ENCODE results near the gene HIPK3. TPM values are rescaled to one million over a fixed set of nuclear protein-coding genes. Genes with fewer than 3 reads are reported as not detected.
"Not testable (repeated sequence)": the region's sequence is repeated elsewhere in the genome, so short reads cannot be mapped to it uniquely, and the experiment has no call there.

HIPK3 gene
- total and polyA plus RNA-seq, 2 donors from 2014 or later = 17.3 to 162 TPM

DNA sequence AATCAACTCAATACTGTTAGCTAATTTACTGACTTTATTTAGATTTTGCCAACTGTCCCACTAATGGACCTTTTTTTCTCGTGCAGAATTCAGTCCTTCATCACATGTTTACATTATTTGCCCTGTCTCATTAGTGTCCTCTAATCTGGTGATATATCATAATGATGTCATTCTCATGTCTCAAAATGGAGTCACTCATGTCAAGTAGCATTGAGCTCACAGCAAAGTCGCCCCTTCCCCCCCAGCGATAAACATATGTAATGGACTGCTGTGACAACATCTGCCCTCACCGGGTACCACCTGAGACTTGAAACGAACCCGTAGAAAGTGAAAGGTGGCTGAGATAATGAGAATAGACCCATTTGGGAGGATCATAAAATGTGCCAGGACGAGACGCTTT is 37.6 kb downstream of the HIPK3 start:
- Histone ChIP-seq H3K9me3 (ENCODE audit: control insufficient read depth in 2 of 3, insufficient read depth in 1 of 3, low read length in 3 of 3) (peaks cover 0 to 1% (median 0%) of the 10 kb centered on the region in 3 donors), H3K36me3 (ENCODE audit: control insufficient read depth in 2 of 3, insufficient read depth in 3 of 3, low read length in 3 of 3) (peaks cover 0 to 4% (median 0%) of the 10 kb centered on the region in 3 donors), H3K27me3 (ENCODE audit: control insufficient read depth, insufficient read depth, low read length) (no peaks in the 10 kb centered on the region), H3K4me1 (ENCODE audit: control insufficient read depth in 2 of 3, insufficient read depth in 2 of 3, low read depth in 1 of 3, low read length in 3 of 3) (peaks cover 0 to 21% (median 11%) of the 10 kb centered on the region in 3 donors), H3K27ac (ENCODE audit: low read depth in 2 of 2, low read length in 2 of 2) (no peak overlapping the region), H3K9ac (ENCODE audit: low read length in 3 of 3) (no peak overlapping the region), H3K4me3 (ENCODE audit: low read length in 3 of 3) (no peak overlapping the region)
- intact Hi-C loops (cut with DNase I) = no loop called here
- FAIRE-seq = no peak
- TF ChIP-seq, protein P1, sequence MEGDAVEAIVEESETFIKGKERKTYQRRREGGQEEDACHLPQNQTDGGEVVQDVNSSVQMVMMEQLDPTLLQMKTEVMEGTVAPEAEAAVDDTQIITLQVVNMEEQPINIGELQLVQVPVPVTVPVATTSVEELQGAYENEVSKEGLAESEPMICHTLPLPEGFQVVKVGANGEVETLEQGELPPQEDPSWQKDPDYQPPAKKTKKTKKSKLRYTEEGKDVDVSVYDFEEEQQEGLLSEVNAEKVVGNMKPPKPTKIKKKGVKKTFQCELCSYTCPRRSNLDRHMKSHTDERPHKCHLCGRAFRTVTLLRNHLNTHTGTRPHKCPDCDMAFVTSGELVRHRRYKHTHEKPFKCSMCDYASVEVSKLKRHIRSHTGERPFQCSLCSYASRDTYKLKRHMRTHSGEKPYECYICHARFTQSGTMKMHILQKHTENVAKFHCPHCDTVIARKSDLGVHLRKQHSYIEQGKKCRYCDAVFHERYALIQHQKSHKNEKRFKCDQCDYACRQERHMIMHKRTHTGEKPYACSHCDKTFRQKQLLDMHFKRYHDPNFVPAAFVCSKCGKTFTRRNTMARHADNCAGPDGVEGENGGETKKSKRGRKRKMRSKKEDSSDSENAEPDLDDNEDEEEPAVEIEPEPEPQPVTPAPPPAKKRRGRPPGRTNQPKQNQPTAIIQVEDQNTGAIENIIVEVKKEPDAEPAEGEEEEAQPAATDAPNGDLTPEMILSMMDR (IDR thresholded peaks at IDR 0.05; ENCODE audit: borderline replicate concordance, extremely low read depth, insufficient read depth) = no peak
- no peak for DNase-seq

DNA sequence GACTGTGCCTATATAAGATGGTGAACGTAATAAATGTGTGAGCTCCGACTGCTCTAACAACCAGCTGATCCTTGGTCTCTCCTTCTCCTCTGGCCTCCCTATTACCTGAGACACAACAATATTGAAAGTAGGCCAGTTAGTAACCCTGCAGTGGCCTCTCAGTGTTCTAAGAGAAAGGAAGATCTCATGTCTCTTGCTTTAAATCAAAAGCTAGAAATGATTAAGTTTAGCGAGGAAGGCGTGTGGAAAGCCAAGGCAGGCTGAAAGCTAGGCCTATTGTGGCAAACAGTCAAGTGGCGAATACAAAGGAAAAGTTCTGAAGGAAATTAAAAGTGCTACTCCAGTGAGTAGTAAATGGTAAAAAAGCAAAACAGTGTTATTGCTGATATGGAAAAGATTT is 39.5 kb downstream of the HIPK3 start:
- H3K4me3 ChIP-seq (ENCODE audit: low read length in 3 of 3) = no peak overlapping the region
- no peak for DNase-seq
- peaks cover 0 to 1% (median 0%) of the 10 kb centered on the region in 3 donors for H3K9me3 ChIP-seq (ENCODE audit: control insufficient read depth in 2 of 3, insufficient read depth in 1 of 3, low read length in 3 of 3)
- no peak for FAIRE-seq
- H3K9ac ChIP-seq (ENCODE audit: low read length in 3 of 3) = no peak overlapping the region
- TF ChIP-seq, protein P1 (IDR thresholded peaks at IDR 0.05; ENCODE audit: borderline replicate concordance, extremely low read depth, insufficient read depth) = no peak
- peaks cover 0 to 4% (median 0%) of the 10 kb centered on the region in 3 donors for H3K36me3 ChIP-seq (ENCODE audit: control insufficient read depth in 2 of 3, insufficient read depth in 3 of 3, low read length in 3 of 3)
- peaks cover 0 to 9% (median 8%) of the 10 kb centered on the region in 3 donors for H3K4me1 ChIP-seq (ENCODE audit: control insufficient read depth in 2 of 3, insufficient read depth in 2 of 3, low read depth in 1 of 3, low read length in 3 of 3)
- no peaks in the 10 kb centered on the region for H3K27me3 ChIP-seq (ENCODE audit: control insufficient read depth, insufficient read depth, low read length)
- H3K27ac ChIP-seq (ENCODE audit: low read depth in 2 of 2, low read length in 2 of 2) = no peak overlapping the region
- intact Hi-C loops (cut with DNase I) = no loop called here

DNA sequence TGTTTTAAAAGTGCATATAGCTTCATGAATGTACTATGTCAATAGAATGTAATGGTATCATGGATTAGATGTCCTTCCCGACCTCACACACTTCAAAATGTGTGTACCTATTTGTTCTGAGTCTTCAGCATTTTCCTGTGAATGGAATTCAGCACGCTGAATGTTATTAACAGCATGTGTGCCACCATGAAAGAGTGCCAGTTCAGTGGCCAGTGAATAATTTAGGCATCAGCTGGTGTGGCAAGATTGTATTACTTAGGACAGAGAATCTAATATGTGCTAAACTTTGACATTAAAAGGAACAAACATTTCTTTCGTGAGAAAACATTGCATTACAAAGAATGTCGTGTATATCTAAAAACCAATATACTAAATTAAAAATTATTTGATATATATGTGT is 46.4 kb downstream of the HIPK3 start:
- no peak for FAIRE-seq
- intact Hi-C loops (cut with DNase I) = no loop called here
- no peak for DNase-seq
- TF ChIP-seq, protein P1 (IDR thresholded peaks at IDR 0.05; ENCODE audit: borderline replicate concordance, extremely low read depth, insufficient read depth) = no peak
- Histone ChIP-seq H3K4me1 (ENCODE audit: control insufficient read depth in 2 of 3, insufficient read depth in 2 of 3, low read depth in 1 of 3, low read length in 3 of 3) (peaks cover 0 to 5% (median 2%) of the 10 kb centered on the region in 3 donors), H3K27me3 (ENCODE audit: control insufficient read depth, insufficient read depth, low read length) (no peaks in the 10 kb centered on the region), H3K36me3 (ENCODE audit: control insufficient read depth in 2 of 3, insufficient read depth in 3 of 3, low read length in 3 of 3) (no peaks in the 10 kb centered on the region), H3K9ac (ENCODE audit: low read length in 3 of 3) (no peak overlapping the region), H3K9me3 (ENCODE audit: control insufficient read depth in 2 of 3, insufficient read depth in 1 of 3, low read length in 3 of 3) (no peaks in the 10 kb centered on the region), H3K4me3 (ENCODE audit: low read length in 3 of 3) (no peak overlapping the region), H3K27ac (ENCODE audit: low read depth in 2 of 2, low read length in 2 of 2) (no peak overlapping the region)

DNA sequence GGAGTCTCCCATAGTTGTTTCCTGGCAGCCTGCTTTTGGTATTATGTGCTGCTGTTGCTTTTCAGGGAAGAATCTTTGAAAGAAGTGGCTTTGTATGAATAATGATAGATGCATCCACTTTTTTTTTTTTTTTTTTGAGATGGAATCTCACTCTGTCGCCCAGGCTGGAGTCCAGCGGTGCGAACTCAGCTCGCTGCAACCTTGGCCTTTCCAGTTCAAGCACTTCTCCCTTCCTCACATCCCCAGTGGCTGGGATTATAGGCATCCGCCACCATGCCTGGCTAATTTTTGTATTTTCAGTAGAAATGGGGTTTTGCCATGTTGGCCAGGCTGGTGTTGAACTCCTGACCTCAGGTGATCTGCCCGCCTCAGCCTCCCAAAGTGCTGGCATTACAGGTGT is 49.6 kb downstream of the HIPK3 start:
- intact Hi-C loops (cut with DNase I); H3K9ac ChIP-seq (ENCODE audit: low read length in 3 of 3); H3K27me3 ChIP-seq (ENCODE audit: control insufficient read depth, insufficient read depth, low read length); H3K36me3 ChIP-seq (ENCODE audit: control insufficient read depth in 2 of 3, insufficient read depth in 3 of 3, low read length in 3 of 3); DNase-seq; H3K4me1 ChIP-seq (ENCODE audit: control insufficient read depth in 2 of 3, insufficient read depth in 2 of 3, low read depth in 1 of 3, low read length in 3 of 3); H3K27ac ChIP-seq (ENCODE audit: low read depth in 2 of 2, low read length in 2 of 2); H3K9me3 ChIP-seq (ENCODE audit: control insufficient read depth in 2 of 3, insufficient read depth in 1 of 3, low read length in 3 of 3); H3K4me3 ChIP-seq (ENCODE audit: low read length in 3 of 3); FAIRE-seq: not testable (repeated sequence)
